ENCODE data around the gene UBAC2.

Gene UBAC2

DNA sequence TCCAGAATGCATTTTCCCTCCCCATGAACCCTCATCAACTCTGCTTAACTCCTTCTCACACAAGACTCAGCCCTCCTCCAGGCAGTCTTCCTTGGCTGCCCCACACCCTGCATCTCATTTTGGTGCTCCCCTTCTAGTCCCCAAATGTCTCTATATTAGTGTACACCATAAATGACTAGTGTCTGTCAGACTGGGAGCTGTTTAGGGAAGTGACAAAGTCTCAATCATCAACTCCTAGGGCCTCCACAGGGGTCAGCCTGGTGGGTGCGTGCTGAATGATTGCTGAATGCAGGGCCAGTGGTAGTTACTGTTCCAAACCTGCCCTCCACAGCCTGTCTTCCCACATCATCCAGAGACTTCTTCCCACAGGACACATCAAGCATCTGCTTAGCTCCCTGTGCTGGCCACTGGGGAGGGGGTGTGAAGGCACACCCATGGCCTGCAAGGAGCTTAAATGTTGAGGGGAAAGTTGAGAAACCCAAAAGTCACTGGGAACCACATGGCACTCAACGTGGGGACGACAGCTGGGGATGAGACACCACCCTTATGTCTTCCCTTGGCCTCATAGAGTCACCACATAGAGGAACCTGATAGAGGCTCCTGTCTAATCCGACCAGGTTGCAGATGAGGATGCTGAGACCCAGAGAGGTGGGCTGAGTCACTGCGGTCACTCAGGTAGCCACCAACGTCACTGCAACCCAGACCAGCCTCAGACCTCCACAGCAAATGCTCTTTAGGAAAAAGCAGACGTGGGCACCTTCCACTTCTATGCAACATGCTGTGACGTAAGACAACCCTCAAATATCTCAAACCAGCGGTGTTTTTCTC lies 221.3 kb downstream of the UBAC2 start:
- DNase-seq = no peak

DNA sequence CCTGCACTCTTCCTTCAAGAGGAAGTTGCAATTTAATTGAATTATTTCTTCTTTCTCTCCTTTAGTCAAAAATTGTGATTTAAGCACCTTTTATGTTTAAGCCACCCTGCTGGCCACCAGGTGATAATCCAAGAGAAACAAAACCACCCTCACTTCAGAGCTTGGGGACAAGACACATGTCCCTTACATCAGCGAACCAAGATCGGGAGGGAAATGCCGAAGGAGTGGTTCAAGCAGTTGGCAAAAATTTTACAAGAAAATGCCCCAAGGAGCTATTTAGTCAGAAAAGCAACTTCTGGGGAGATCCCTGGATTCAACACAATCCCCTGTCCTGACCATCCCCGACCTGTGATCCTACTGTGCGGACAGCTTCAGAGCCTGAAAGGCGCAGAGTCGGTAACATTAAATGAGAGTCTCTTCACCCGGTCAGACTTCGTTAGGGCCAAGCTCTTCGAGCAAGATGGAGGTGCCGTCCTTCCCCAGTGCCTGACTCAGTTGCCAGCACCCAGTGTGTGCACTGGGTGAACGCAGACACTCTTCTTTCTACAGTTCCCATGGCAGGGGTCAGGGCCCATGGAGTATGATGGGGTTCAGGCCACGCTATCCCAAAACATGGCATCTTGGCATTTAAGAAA lies 222.0 kb downstream of the UBAC2 start:
- no peak for DNase-seq

DNA sequence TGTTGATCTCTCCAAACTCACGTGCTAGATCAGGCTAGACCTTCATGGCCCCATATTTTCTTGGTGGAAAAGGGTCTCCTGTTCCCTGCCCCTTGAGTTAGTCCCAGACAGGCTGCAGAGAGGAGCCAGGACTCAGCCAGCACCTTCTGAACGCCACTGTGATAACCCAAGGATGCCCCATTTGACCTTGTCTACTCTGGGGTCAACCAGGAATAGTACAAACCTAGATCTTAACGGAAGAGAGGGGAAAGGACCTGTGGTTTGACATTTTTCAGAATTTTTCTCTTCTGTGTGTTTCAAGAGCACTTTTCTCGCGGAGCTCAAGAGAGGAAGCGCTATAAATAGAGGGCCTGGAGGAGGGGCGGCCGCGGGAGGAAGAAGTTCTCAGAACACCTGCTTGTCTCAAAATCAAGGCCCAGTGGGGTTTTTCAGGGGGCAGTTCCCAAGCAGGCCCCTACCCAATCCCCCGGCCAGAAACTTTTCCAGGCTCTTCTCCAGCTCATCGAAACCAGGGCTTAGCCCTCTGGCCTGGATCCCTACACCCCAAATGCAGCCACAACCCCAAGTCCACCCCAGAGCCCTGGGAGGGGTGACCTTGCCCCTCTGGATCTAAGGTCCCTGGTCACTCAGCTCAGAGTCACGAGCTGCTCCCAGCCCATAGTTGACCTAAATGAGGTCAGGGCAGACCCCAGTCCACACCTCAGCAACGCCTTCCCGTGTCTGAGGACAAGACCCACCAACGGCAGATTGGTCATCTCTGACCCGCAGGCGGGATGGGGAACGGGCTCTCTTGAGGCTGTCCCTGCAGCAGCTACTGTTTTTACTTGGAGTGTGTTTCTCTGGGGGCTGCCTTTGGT lies 225.1 kb downstream of the UBAC2 start:
- no peak for DNase-seq

DNA sequence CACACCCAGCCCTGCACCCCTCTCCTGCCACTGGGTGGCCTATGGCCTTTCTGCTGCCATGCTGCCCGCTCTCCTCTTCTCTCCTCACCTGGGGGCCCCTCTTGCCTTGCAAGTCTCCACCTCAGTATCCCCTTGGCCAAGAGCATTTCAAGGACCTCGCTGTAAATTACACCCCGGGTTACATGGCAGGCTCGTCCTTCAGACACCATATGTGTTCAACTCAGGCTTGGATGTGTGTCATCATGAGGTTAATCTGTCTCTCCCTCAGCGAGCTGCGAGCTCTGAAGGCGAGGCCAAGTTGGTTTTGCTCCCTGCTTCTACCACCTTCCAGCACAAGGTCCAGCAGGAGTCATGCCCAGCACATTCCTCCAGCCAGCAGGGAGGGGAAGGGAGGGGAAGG lies 225.8 kb downstream of the UBAC2 start:
- no peak for DNase-seq

DNA sequence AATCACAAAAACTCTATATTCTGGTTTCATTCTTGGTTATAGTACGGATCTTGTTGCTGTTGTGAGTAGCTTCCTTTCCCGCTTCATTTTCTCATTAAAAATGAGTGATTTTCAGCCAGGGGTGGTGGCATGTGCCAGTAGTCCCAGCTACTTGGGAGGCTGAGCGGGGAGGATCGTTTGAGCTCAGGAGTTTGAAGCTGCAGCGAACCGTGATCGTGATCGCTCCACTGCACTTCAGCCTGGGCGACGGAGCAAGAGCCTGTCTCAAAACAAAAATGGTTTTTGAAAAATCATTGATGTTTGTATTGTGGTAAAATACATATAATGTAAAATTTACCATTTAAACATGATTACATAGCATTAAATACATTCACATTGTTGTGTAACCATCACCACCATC lies 229.0 kb downstream of the UBAC2 start:
- DNase-seq = no peak

GRCh38 chr13:99431927-99432608 lies 231.4 kb downstream of the UBAC2 start:
- DNase-seq = no peak

DNA sequence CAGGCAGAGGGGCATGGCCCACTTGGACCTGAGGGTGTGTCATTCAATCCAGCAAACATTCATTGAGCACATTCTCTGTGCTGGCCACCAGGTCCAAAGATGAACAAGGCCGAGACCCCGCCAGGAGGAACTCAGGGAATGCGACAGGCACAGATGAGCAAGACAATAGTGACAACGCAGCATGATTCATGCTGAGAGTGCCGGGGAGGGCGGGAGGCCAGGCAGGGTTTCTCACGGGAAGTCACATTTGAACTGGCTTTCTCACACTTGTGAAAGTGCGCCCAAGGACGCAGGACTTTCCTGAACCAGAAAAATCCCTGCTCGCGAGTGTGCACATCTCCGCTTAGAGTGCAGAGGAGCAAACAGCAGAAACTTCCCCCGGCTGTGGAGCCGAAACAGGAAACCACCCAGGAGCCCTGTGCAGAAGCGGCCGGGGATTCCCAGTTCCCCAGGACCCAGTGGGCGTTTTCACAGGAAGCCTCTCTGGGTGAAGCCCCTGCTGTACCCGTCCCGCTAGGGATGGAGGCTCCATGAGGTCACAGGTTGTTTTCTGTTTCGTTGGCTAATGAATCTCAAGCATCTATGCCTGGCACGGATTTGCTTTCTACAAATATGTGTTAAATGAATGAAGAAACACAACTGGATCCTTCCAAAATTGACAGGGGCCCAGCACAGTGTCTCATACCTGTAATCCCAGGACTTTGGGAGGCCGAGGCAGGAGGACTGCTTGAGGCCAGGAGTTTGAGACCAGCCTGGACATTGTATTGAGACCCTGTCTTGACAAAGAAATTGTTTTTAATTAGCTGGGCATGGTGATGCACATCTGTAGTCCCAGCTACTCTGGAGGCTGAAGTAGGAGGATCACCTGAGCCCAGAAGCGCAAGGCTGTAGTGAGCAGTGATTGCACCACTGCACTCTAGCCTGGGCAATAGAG lies 232.2 kb downstream of the UBAC2 start:
- peak; percentile 69 for DNase-seq

DNA sequence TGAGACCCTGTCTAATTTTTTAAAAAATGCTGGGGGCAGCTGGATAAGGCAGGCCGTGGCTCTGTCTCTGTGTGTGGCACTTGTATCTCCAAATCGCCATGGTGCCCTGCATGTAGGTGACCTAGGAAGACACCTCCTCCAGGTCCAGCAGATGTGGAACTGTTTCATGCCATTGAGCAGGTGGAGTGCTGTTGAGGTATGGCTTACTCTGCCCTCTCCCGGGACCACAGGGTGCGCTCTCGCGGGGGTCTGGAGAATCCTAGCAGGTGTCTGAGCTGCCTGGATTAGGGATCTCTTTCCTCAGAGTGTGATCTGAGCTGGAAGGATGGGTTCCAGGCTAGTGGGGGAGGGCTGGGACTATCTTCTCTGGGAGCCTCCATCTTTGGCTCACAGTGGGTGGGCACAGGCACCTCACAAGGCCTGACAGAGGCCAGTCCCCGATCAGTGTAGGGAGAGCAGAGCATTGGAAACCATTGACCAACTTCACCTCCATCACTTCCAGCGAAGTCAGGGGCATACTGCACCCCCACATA lies 233.0 kb downstream of the UBAC2 start:
- no peak for DNase-seq

GRCh38 chr13:99434258-99434788 lies 233.7 kb downstream of the UBAC2 start:
- no peak for DNase-seq

- DNase-seq = no peak
Observed at GRCh38 chr13:99435116-99435515, 234.5 kb downstream of the UBAC2 start.

- no peak for DNase-seq
Observed at GRCh38 chr13:99435998-99436397, 235.3 kb downstream of the UBAC2 start.
